ENCODE data around the gene C1orf198.

Gene C1orf198

GRCh38 chr1:230807029-230807428 is 61.3 kb downstream of the C1orf198 start:
- DNase-seq, result no peak

- no peak for DNase-seq
These were observed 61.8 kb downstream of the C1orf198 start for GRCh38 chr1:230806552-230806951.

- DNase-seq, result no peak
These were observed 63.9 kb downstream of the C1orf198 start for GRCh38 chr1:230804396-230804795.

- DNase-seq, result no peak
These were observed 67.2 kb downstream of the C1orf198 start for GRCh38 chr1:230800891-230801840.

GRCh38 chr1:230798491-230798890 is 69.8 kb downstream of the C1orf198 start:
- no peak for DNase-seq

GRCh38 chr1:230797942-230798365 is 70.4 kb downstream of the C1orf198 start:
- DNase-seq, result no peak

- no peak for DNase-seq
These were observed 70.9 kb downstream of the C1orf198 start for GRCh38 chr1:230797376-230797920.

- no peak for DNase-seq
These were observed 71.7 kb downstream of the C1orf198 start for GRCh38 chr1:230796626-230797025.

- no peak for DNase-seq
These were observed 73.3 kb downstream of the C1orf198 start for GRCh38 chr1:230794871-230795605.

- no peak for DNase-seq
These were observed 73.9 kb downstream of the C1orf198 start for GRCh38 chr1:230794431-230794830.

GRCh38 chr1:230793463-230793745 is 74.9 kb downstream of the C1orf198 start:
- DNase-seq, result no peak

GRCh38 chr1:230792691-230793462 is 75.4 kb downstream of the C1orf198 start:
- no peak for DNase-seq

- no peak for DNase-seq
These were observed 76.2 kb downstream of the C1orf198 start for GRCh38 chr1:230791986-230792564.

GRCh38 chr1:230790026-230790425 is 78.3 kb downstream of the C1orf198 start:
- no peak for DNase-seq

- no peak for DNase-seq
These were observed 79.6 kb downstream of the C1orf198 start for GRCh38 chr1:230788561-230789275.

GRCh38 chr1:230787471-230787870 is 80.8 kb downstream of the C1orf198 start:
- no peak for DNase-seq

Measured in stimulated activated CD4-positive, alpha-beta T cell treated with anti-CD3 and anti-CD28 coated beads, Interleukin-12 subunit alpha, Interleukin-12 subunit beta, amount 100 ng/mL, for 4 hours (primary cell).